IPS-18a (cell line): ENCODE measurements around the gene RARS2.

Experiments
- H3K27ac ChIP-seq: one replicate; pipeline ENCODE4 v1.5.1; 2013; ENCODE audit warnings: low read length
- H3K27me3 ChIP-seq: one replicate; pipeline ENCODE4 v1.6.1; 2013; ENCODE audit warnings: mild to moderate bottlenecking, low read length; ENCODE audit not compliant: control insufficient read depth, insufficient read depth
- H3K36me3 ChIP-seq: one replicate; pipeline ENCODE4 v1.6.1; 2013; ENCODE audit warnings: low read depth, low read length; ENCODE audit not compliant: control insufficient read depth
- H3K4me1 ChIP-seq: one replicate; pipeline ENCODE4 v1.6.1; 2013; ENCODE audit warnings: low read depth, low read length; ENCODE audit not compliant: control insufficient read depth
- H3K4me3 ChIP-seq: one replicate; pipeline ENCODE4 v1.5.1; 2013; ENCODE audit warnings: low read length
- H3K9ac ChIP-seq: one replicate; pipeline ENCODE4 v1.6.1; 2013; ENCODE audit warnings: mild to moderate bottlenecking, low read length, moderate library complexity
- H3K9me3 ChIP-seq: one replicate; pipeline ENCODE4 v1.6.1; 2013; ENCODE audit warnings: low read depth, low read length; ENCODE audit not compliant: control insufficient read depth

The RARS2 gene

GRCh38 chr6:87608802-87609201 is 19.0 kb upstream of the RARS2 start:
- no peaks in the 10 kb centered on the region for H3K9me3 ChIP-seq
- no peak overlapping the region for H3K27ac ChIP-seq
- H3K4me1 ChIP-seq: peaks cover 9% of the 10 kb centered on the region
- peaks cover 48% of the 10 kb centered on the region for H3K36me3 ChIP-seq
- no peaks in the 10 kb centered on the region for H3K27me3 ChIP-seq
- H3K9ac ChIP-seq: no peak overlapping the region
- no peak overlapping the region for H3K4me3 ChIP-seq

DNA sequence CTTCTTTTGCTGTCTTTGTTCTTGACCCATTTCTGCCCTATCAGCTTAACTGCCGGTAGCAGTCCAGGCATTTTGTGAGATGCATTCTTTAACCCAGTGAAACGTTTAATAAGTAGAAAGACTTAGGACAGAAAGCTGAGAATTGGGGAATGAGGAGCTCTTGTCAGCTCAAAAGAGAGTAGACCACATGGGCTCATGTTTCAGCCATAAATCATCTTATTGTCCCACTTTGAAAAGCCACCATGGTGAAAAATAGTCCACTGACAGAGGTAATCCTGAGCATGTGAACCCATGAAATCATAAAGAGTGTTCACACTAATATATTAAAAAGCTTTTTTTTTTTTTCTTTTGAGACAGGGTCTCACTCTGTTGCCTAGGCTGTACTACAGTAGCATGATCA is 16.4 kb upstream of the RARS2 start:
- Histone ChIP-seq H3K4me3 (no peak overlapping the region), H3K9me3 (no peaks in the 10 kb centered on the region), H3K27me3 (no peaks in the 10 kb centered on the region), H3K9ac (no peak overlapping the region), H3K27ac (no peak overlapping the region), H3K36me3 (peaks cover 36% of the 10 kb centered on the region), H3K4me1 (peaks cover 20% of the 10 kb centered on the region)

DNA sequence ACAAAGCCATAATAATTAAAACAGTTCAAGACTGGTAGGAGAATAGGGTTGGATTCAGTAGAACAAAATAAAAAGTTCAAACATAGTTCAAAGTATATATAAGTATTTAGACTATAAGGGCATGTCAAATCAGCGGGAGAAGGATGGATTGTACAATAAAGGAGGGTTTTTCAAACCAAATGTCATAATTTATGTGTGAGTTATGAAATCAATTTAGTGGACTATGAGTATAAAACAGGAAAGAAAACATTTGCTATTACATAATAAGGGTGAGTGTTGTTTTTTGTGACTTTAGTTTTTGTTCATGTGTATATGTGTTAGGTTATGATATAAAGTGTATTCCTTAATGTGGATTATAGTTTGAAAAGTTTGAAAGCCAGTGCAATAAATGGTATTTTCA is 10.8 kb upstream of the RARS2 start:
- H3K36me3 ChIP-seq: peaks cover 14% of the 10 kb centered on the region
- no peak overlapping the region for H3K4me3 ChIP-seq
- H3K27me3 ChIP-seq: no peaks in the 10 kb centered on the region
- H3K9me3 ChIP-seq: no peaks in the 10 kb centered on the region
- H3K27ac ChIP-seq: no peak overlapping the region
- no peak overlapping the region for H3K9ac ChIP-seq
- H3K4me1 ChIP-seq: peaks cover 20% of the 10 kb centered on the region

DNA sequence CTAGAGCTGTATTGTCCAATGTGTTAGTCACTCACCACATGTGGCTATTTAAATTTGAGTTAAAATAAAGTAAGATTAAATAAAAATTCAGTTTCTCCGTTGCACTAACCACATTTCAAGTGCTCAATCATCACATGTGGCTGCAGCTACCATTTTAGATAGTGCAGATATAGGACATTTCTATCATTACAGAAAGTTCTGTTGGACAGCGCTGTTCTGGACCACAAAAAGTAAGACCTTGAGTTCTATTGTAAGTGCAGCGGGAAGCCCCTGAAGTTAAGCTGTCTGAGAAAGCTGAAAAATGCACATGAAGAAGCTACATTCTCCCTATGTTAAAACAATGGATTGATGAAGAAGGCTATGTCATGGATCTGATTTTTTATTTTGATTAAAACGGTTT is 1.2 kb upstream of the RARS2 start:
- Histone ChIP-seq H3K9ac (peak overlapping the region; percentile 95), H3K9me3 (no peaks in the 10 kb centered on the region), H3K27me3 (no peaks in the 10 kb centered on the region), H3K4me1 (peaks cover 5% of the 10 kb centered on the region), H3K27ac (no peak overlapping the region), H3K36me3 (peaks cover 22% of the 10 kb centered on the region), H3K4me3 (peak overlapping the region; percentile 95)

GRCh38 chr6:87590417-87590880 is 662 bp upstream of the RARS2 start:
- no peaks in the 10 kb centered on the region for H3K27me3 ChIP-seq
- H3K36me3 ChIP-seq: peaks cover 20% of the 10 kb centered on the region
- H3K4me3 ChIP-seq: peak overlapping the region; percentile 95
- H3K9me3 ChIP-seq: no peaks in the 10 kb centered on the region
- peaks cover 5% of the 10 kb centered on the region for H3K4me1 ChIP-seq
- H3K9ac ChIP-seq: peak overlapping the region; percentile 95
- peak overlapping the region; percentile 52 for H3K27ac ChIP-seq

DNA sequence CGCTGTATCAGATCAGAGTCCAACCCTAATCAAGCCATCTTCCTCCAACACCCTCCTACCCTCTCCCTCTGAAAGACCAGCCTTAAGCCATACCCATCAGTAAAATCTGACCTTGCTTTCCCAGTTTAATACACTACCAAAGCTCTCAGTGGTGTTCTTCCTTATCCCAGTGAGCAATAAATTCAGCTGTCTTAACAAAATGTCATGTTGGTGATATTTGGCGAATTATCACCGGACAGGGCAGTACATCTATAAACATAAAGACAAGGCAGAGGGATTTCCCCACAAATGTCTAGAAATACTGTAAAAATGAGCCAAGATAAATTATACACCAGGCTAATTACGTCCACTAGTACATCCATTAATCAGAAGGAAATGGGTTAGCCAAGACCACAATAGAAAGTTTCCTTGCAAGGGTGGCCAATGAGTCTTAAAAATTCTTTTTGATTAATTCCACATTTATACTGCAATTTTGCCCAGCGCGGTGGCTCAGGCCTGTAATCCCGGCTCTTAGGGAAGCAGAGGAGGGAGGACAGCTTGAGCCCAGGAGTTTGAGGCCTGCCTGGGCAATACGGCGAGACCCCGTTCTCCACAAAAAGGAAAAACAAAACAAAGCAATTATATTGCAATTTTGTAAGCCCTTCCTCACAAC is 905 bp downstream of the RARS2 start:
- Histone ChIP-seq H3K27me3 (no peaks in the 10 kb centered on the region), H3K4me1 (peaks cover 5% of the 10 kb centered on the region), H3K36me3 (peaks cover 7% of the 10 kb centered on the region), H3K4me3 (peak overlapping the region; percentile 95), H3K9me3 (no peaks in the 10 kb centered on the region), H3K27ac (no peak overlapping the region), H3K9ac (peak overlapping the region; percentile 95)

DNA sequence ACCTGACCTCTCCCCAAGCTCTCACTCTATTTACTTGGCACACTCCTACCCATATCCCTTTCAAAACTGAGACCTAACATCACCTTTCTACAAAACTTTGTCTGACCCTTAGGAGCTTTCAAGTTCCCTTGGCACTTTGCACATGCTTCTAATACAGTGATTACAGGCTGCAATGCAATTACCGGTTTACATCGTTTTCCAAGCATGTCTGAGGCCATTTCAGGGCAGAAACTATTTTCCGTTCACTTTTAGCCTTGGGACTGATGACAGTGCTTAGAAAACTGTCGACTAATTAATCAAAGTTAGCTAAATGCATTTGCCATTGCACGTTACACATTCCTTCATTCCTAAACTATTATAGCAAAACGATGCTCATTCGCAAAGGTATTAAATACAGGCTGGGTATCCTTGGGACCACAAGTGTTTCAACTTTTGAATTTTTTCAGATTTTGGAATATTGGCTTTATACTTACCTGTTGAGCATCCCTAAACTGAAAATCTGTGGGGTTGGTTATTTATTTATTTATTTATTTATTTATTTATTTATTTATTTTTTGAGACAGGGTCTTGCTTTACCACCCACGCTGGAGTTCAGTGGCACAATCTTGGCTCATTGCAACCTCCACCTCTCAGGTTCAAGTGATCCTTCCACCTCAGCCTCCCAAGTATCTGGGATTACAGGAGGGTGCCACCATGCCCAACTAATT is 3.3 kb downstream of the RARS2 start:
- Histone ChIP-seq H3K9me3 (no peaks in the 10 kb centered on the region), H3K9ac (no peak overlapping the region), H3K27ac (no peak overlapping the region), H3K4me1 (peaks cover 5% of the 10 kb centered on the region), H3K4me3 (no peak overlapping the region), H3K36me3 (peaks cover 15% of the 10 kb centered on the region), H3K27me3 (no peaks in the 10 kb centered on the region)

DNA sequence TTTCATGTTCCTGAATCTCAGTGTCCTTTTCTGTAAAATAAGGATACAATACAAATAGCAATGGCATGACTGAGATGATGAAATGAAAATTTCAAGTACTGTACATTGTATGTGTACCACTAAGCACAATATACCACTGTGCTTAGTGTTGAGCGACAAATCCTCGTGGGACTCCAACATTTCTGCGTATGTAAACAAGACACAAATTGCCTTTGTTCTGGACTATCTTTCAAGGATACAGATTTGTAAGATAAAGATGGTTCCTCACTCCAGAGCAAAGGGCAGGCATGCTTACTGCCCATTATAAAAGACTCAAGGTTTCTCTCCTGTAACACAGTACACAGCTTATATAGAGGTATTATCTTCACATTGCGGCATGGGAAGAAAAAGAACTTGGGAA is 6.0 kb downstream of the RARS2 start:
- H3K4me3 ChIP-seq: no peak overlapping the region
- H3K27me3 ChIP-seq: no peaks in the 10 kb centered on the region
- H3K4me1 ChIP-seq: peaks cover 6% of the 10 kb centered on the region
- peaks cover 21% of the 10 kb centered on the region for H3K36me3 ChIP-seq
- no peak overlapping the region for H3K27ac ChIP-seq
- H3K9ac ChIP-seq: no peak overlapping the region
- H3K9me3 ChIP-seq: no peaks in the 10 kb centered on the region

DNA sequence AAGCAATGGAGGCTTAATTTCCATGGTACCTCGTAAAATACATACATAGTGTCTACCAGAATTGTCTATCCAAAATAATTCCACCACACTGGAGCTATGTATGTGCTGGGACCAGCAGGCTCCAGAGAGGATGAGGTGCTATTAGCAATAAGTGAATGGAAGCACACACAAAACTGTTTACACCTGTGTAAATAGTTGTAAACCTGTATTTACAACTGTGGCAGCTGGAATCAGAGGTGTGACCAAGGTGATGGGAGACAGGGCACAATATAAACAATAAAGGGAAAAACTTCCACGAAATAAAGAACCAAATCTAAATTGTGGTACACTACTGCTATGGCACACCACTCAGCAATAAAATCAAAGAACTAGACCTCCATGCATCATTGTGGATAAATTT is 14.4 kb downstream of the RARS2 start:
- H3K9ac ChIP-seq: no peak overlapping the region
- H3K27me3 ChIP-seq: no peaks in the 10 kb centered on the region
- peaks cover 9% of the 10 kb centered on the region for H3K4me1 ChIP-seq
- no peak overlapping the region for H3K4me3 ChIP-seq
- peaks cover 7% of the 10 kb centered on the region for H3K36me3 ChIP-seq
- no peaks in the 10 kb centered on the region for H3K9me3 ChIP-seq
- no peak overlapping the region for H3K27ac ChIP-seq

- no peaks in the 10 kb centered on the region for H3K9me3 ChIP-seq
- H3K27me3 ChIP-seq: no peaks in the 10 kb centered on the region
- H3K9ac ChIP-seq: no peak overlapping the region
- no peak overlapping the region for H3K27ac ChIP-seq
- peaks cover 9% of the 10 kb centered on the region for H3K36me3 ChIP-seq
- peaks cover 7% of the 10 kb centered on the region for H3K4me1 ChIP-seq
- no peak overlapping the region for H3K4me3 ChIP-seq
Observed at GRCh38 chr6:87574237-87574804, 15.5 kb downstream of the RARS2 start.

DNA sequence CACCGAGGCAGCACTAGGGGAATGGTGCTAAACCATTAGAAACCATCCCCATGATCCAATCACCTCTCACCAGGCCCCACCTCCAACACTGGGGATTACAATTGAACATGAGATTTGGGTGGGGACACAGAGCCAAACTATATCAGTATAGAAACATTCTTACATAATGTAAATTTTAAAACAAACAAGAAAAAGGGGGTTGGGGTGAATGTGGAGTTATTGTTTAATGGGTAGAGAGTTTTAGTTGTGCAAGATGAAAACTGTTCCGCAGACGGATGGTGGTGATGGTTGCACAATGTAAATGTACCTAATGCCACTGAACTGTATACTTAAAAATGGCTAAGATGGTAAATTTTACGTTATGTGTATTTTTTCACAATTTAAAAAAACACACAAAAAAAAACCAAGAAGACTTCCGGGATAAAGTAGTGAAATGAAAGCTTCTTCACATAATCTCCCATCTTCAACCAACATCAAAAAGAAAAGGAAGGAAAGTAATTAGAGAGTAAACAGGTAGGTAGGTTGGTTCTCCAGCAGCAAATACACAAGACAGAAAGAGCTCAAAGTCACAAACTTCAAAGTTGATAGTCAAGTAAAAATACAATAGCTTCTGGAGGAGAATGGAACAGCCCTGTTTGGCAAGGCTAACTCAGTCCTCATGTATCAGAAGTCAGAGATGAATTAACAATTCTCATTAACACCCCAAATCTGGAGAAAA is 16.3 kb downstream of the RARS2 start:
- no peak overlapping the region for H3K4me3 ChIP-seq
- no peak overlapping the region for H3K27ac ChIP-seq
- H3K36me3 ChIP-seq: peaks cover 14% of the 10 kb centered on the region
- no peak overlapping the region for H3K9ac ChIP-seq
- H3K9me3 ChIP-seq: no peaks in the 10 kb centered on the region
- peaks cover 3% of the 10 kb centered on the region for H3K4me1 ChIP-seq
- no peaks in the 10 kb centered on the region for H3K27me3 ChIP-seq
